PC-3 (cell line): ENCODE results near the gene MIPEP.

Source experiments
- EZH2 ChIP-seq: fragments of 300-600 bp; sonication (generic); IDR thresholded peaks from one replicate; pipeline ENCODE4 v1.6.1; 2017; ENCODE audit warnings: antibody characterized with exemption, mild to moderate bottlenecking, low read length; ENCODE audit not compliant: unreplicated experiment
- EZH2phosphoT487 ChIP-seq: fragments of 300-600 bp; sonication (generic); IDR thresholded peaks from 2 replicates; pipeline ENCODE4 v1.6.1; 2018; ENCODE audit warnings: mild to moderate bottlenecking, antibody characterized with exemption, low read length, borderline replicate concordance

- TF ChIP-seq EZH2phosphoT487: no peak
- TF ChIP-seq EZH2: no peak
Observed at GRCh38 chr13:23750383-23751121, 138.6 kb downstream of the MIPEP start.
